CD4-positive, alpha-beta T cell (primary cell): ENCODE results near the gene PKP1. TPM values are rescaled to one million over a fixed set of nuclear protein-coding genes. Genes with fewer than 3 reads are reported as not detected.

ENCODE experiments used
- ATAC-seq: fragments of 200-7000 bp; cut with Tn5 transposase; one replicate; pipeline ENCODE4 v1.10.0; 2022; ENCODE audit warnings: mild to moderate bottlenecking; ENCODE audit not compliant: poor library complexity
- CTCF ChIA-PET: fragments of 350-600 bp; sonication (Branson Sonifier 250); formaldehyde crosslinking; loops from one replicate; lab custom pipeline; 2021; ENCODE audit warnings: antibody characterized with exemption, inconsistent platforms; lab: Charles Lee
- POLR2A ChIA-PET: fragments of 350-600 bp; sonication (Branson Sonifier 250); formaldehyde crosslinking; loops from one replicate; lab custom pipeline; 2021; ENCODE audit warnings: antibody characterized with exemption, inconsistent platforms; lab: Charles Lee
- DNase-seq, 14 experiments: peaks; one replicate each; pipeline ENCODE4 v3.0.0-alpha.2; 2013 to 2020; ENCODE audit warnings: mixed read lengths in 2 of 14
- H3K27ac ChIP-seq, 2 donors: one replicate each; pipeline versions ENCODE4 v1.5.1 to v1.7.0; 2013; ENCODE audit warnings: low read length in 2 of 2, low read depth in 1 of 2, mild to moderate bottlenecking in 1 of 2
- H3K27me3 ChIP-seq, 2 experiments: 1 replicate in 1 of 2; 2 replicates in 1 of 2; pipeline versions ENCODE4 v1.6.1 to v1.7.0; 2013; ENCODE audit warnings: low read length in 2 of 2, control low read depth in 1 of 2, mild to moderate bottlenecking in 1 of 2, moderate library complexity in 1 of 2; ENCODE audit not compliant: insufficient read depth in 2 of 2, control insufficient read depth in 1 of 2
- H3K36me3 ChIP-seq: one replicate; pipeline ENCODE4 v1.6.1; 2013; ENCODE audit warnings: low read length, control low read depth; ENCODE audit not compliant: insufficient read depth
- H3K4me1 ChIP-seq: one replicate; pipeline ENCODE4 v1.6.1; 2013; ENCODE audit warnings: low read length, control low read depth; ENCODE audit not compliant: insufficient read depth
- H3K4me3 ChIP-seq: one replicate; pipeline ENCODE4 v1.5.1; 2013; ENCODE audit warnings: mild to moderate bottlenecking, low read length, moderate library complexity
- H3K9me3 ChIP-seq, 2 experiments: 1 replicate in 1 of 2; 2 replicates in 1 of 2; pipeline versions ENCODE4 v1.6.1 to v1.7.0; 2013; ENCODE audit warnings: low read length in 2 of 2, mild to moderate bottlenecking in 2 of 2, control low read depth in 1 of 2, moderate library complexity in 1 of 2; ENCODE audit not compliant: control insufficient read depth in 1 of 2, insufficient read depth in 1 of 2
- H3K27ac Mint-ChIP-seq: one replicate; pipeline ENCODE4 v1.8.0; 2020; ENCODE audit warnings: mixed read lengths
- H3K27me3 Mint-ChIP-seq: one replicate; pipeline ENCODE4 v1.8.0; 2021; ENCODE audit warnings: mixed read lengths
- H3K36me3 Mint-ChIP-seq: one replicate; pipeline ENCODE4 v1.8.0; 2021; ENCODE audit warnings: low read depth, mixed read lengths
- H3K4me1 Mint-ChIP-seq: one replicate; pipeline ENCODE4 v1.8.0; 2021; ENCODE audit warnings: low read depth, mixed read lengths
- H3K4me3 Mint-ChIP-seq: one replicate; pipeline ENCODE4 v1.8.0; 2020; ENCODE audit warnings: mild to moderate bottlenecking, mixed read lengths
- H3K9me3 Mint-ChIP-seq: one replicate; pipeline ENCODE4 v1.8.0; 2020; ENCODE audit warnings: mixed read lengths
- intact Hi-C, 2 experiments: fragments of 100-400 bp; cut with DNase I in 1 of 2; cut with micrococcal nuclease in 1 of 2; formaldehyde crosslinking; loops; one replicate each; pipeline versions ENCODE4 v1.15.1 to v1.9.0; 2023 to 2025; cut with DNase I, micrococcal nuclease
- total RNA-seq, 174 experiments: library from RNA in 2 of 174; stranded (reverse) in 2 of 174; gene quantifications; one replicate each; pipeline ENCODE4 v1.2.3 and lab custom pipeline; 2021 to 2026
- TF ChIP-seq, protein P1 (sequence below): fragments of 200-600 bp; IDR thresholded peaks from one replicate; pipeline ENCODE4 v1.8.0; 2022; ENCODE audit warnings: antibody characterized with exemption, mild to moderate bottlenecking

The PKP1 gene
- total RNA-seq, 2 experiments from 2014 or later: not detected

DNA sequence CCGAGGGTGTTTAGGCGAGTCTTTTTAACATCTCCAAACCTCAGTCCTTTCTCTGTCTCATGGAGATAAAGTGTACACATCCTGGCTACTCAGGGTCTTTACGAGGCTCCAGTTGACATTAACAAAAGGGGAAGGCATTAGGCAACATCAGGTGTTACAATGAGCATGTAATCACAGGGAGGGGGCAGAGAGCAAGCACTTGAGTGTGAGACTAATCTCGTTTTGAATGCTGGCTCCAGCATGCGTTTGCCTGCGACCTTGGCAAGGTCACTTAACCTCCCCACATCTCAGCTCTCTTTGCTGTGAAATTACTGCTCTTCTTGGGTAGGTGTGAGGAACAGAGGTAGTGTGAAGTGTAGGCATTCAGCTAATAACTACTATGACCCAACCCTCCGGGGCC, 91.1 kb downstream of the PKP1 start:
- no peaks in the 10 kb centered on the region for H3K9me3 ChIP-seq
- H3K27ac ChIP-seq: no peak overlapping the region
- Mint-ChIP-seq H3K9me3 (no peaks in the 10 kb centered on the region), H3K36me3 (no peaks in the 10 kb centered on the region), H3K4me3 (no peak overlapping the region), H3K4me1 (no peaks in the 10 kb centered on the region), H3K27ac (no peak overlapping the region), H3K27me3 (peaks cover 9% of the 10 kb centered on the region)
- H3K4me1 ChIP-seq: no peaks in the 10 kb centered on the region
- DNase-seq (no peak), ATAC-seq (no peak)
- ChIA-PET POLR2A (no interaction called here), CTCF (no interaction called here)
- TF ChIP-seq, protein P1, sequence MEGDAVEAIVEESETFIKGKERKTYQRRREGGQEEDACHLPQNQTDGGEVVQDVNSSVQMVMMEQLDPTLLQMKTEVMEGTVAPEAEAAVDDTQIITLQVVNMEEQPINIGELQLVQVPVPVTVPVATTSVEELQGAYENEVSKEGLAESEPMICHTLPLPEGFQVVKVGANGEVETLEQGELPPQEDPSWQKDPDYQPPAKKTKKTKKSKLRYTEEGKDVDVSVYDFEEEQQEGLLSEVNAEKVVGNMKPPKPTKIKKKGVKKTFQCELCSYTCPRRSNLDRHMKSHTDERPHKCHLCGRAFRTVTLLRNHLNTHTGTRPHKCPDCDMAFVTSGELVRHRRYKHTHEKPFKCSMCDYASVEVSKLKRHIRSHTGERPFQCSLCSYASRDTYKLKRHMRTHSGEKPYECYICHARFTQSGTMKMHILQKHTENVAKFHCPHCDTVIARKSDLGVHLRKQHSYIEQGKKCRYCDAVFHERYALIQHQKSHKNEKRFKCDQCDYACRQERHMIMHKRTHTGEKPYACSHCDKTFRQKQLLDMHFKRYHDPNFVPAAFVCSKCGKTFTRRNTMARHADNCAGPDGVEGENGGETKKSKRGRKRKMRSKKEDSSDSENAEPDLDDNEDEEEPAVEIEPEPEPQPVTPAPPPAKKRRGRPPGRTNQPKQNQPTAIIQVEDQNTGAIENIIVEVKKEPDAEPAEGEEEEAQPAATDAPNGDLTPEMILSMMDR: no peak
- peaks cover 14% of the 10 kb centered on the region in 2 experiments for H3K27me3 ChIP-seq
- no peak overlapping the region for H3K4me3 ChIP-seq
- intact Hi-C loops: no loop called here
- no peaks in the 10 kb centered on the region for H3K36me3 ChIP-seq

DNA sequence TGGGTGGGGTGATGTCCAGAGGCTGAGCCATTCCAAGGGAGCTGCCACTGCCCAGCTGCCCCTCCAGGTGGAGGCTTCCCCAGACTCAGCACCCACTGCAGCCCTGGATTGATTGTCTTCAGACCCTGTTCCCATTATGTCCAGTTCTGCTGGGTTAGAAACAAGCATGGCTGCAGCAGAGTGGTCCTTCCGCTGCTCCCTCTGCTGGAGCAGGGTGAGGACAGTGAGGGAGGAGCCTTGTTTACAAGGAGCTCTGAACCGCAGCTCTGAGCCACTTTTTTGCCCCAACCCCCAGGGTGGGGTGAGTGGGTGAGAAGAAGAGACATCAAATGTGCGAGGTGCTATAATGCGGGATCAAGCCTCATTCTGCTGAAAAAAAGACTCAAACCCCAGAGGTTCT, 91.9 kb downstream of the PKP1 start:
- intact Hi-C loops: no loop called here
- TF ChIP-seq, protein P1: no peak
- Mint-ChIP-seq H3K27ac (no peak overlapping the region), H3K36me3 (no peaks in the 10 kb centered on the region), H3K4me3 (no peak overlapping the region), H3K9me3 (no peaks in the 10 kb centered on the region), H3K4me1 (no peaks in the 10 kb centered on the region), H3K27me3 (peaks cover 9% of the 10 kb centered on the region)
- Histone ChIP-seq H3K9me3 (no peaks in the 10 kb centered on the region), H3K27me3 (peaks cover 10 to 14% of the 10 kb centered on the region in 2 experiments), H3K4me3 (no peak overlapping the region), H3K36me3 (no peaks in the 10 kb centered on the region), H3K4me1 (no peaks in the 10 kb centered on the region), H3K27ac (no peak overlapping the region)
- DNase-seq (no peak), ATAC-seq (no peak)
- POLR2A ChIA-PET: no interaction called here
- CTCF ChIA-PET: no interaction called here

DNA sequence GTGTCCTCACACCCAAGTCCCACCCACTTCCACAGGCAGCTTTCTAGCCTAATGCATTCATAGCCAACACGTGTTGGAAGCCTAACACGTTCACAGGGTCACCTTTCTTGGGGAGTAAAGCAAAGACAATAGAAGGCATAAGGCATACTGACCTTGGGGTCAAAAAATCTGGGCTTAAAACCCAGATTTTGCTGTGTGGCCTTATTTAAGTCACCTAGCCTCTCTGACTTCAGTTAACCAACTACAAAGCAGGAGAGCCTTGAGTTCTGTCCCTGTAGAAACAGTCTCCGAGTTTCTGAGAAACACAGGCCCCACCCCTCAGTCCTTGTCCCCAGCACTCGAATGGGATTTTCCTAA, 92.8 kb downstream of the PKP1 start:
- intact Hi-C loops: no loop called here
- TF ChIP-seq, protein P1: no peak
- H3K27ac Mint-ChIP-seq: no peak overlapping the region
- Histone ChIP-seq H3K27me3 (peaks cover 10 to 14% of the 10 kb centered on the region in 2 experiments), H3K36me3 (no peaks in the 10 kb centered on the region), H3K4me1 (no peaks in the 10 kb centered on the region), H3K9me3 (no peaks in the 10 kb centered on the region), H3K4me3 (no peak overlapping the region), H3K27ac (no peak overlapping the region)
- POLR2A ChIA-PET: no interaction called here
- H3K4me1 Mint-ChIP-seq: no peaks in the 10 kb centered on the region
- H3K4me3 Mint-ChIP-seq: no peak overlapping the region
- DNase-seq: no peak
- no peak for ATAC-seq
- H3K27me3 Mint-ChIP-seq: peaks cover 2% of the 10 kb centered on the region
- no peaks in the 10 kb centered on the region for H3K36me3 Mint-ChIP-seq
- CTCF ChIA-PET: no interaction called here
- H3K9me3 Mint-ChIP-seq: no peaks in the 10 kb centered on the region
